Measurements from ENCODE around the gene POLR1G. TPM values are rescaled to one million over a fixed set of nuclear protein-coding genes. Genes with fewer than 3 reads are reported as not detected.

POLR1G gene
- total and polyA plus RNA-seq, 8 donors = 0.55 to 7.2 (median 2.8) TPM; not detected in 2

DNA sequence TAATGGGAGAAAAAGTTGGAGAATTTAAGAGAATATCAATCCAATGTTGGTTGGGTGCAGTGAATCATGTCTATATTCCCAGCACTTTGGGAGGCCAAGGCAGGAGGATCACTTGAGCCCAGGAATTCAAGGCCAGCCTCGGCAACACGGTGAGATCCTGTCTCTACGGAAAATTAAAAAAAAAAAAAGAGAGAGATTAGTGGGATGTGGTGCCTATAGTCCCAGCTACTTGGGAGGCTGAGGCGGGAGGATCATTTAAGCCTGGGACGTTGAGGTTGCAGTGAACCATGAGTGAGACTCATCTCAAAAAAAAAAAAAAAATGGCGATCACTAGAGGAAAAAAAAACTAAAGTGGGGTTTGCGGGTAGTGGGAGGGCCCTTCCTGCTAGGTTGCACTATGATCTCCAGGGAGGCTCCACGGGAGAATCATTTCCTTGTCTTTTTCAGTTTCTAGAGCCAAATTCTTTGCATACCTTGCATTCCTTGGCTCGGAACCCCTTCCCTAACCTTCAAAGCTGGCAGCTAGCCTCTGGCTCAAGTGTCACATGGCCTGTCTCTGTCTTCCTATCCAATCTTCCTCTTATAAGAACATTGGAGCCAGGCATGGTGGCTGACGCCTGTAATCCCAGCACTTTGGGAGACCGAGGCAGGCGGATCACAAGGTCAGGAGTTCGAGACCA, 30.3 kb upstream of the POLR1G start:
- peaks cover 0 to 2% (median 2%) of the 10 kb centered on the region in 4 donors for H3K4me1 ChIP-seq
- DNase-seq = peak in 1 of 2 donors; percentile 51
- no peaks in the 10 kb centered on the region for H3K27me3 ChIP-seq
- TF ChIP-seq POLR2A (IDR thresholded peaks at IDR 0.05) = no peak
- WGBS, 5 donors = 56 to 68% (median 61%) methylated on average over 13 of the region's 13 CpGs
- intact Hi-C loops (cut with DNase I; ENCODE audit: low total_unique reads) = no loop called here
- H3K9me3 ChIP-seq = no peaks in the 10 kb centered on the region
- H3K36me3 ChIP-seq = peaks cover 0 to 4% (median 0%) of the 10 kb centered on the region in 4 donors
- no peak overlapping the region for H3K4me3 ChIP-seq
- H3K27ac ChIP-seq = no peak overlapping the region

GRCh38 chr19:45380107-45380506, 26.3 kb upstream of the POLR1G start:
- no peaks in the 10 kb centered on the region for H3K4me1 ChIP-seq
- H3K27me3 ChIP-seq = peaks cover 0 to 20% (median 4%) of the 10 kb centered on the region in 3 donors
- WGBS, 5 donors = 82 to 100% (median 92%) methylated on average over 1 of the region's 1 CpG
- H3K4me3 ChIP-seq = no peak overlapping the region
- intact Hi-C loops (cut with DNase I; ENCODE audit: low total_unique reads) = no loop called here
- H3K36me3 ChIP-seq = peaks cover 0 to 4% (median 0%) of the 10 kb centered on the region in 4 donors
- no peaks in the 10 kb centered on the region for H3K9me3 ChIP-seq
- TF ChIP-seq EP300 (IDR thresholded peaks at IDR 0.05) (no peak), POLR2AphosphoS5 (IDR thresholded peaks at IDR 0.05) (no peak), POLR2A (IDR thresholded peaks at IDR 0.05) (no peak)
- TF ChIP-seq, protein P1, sequence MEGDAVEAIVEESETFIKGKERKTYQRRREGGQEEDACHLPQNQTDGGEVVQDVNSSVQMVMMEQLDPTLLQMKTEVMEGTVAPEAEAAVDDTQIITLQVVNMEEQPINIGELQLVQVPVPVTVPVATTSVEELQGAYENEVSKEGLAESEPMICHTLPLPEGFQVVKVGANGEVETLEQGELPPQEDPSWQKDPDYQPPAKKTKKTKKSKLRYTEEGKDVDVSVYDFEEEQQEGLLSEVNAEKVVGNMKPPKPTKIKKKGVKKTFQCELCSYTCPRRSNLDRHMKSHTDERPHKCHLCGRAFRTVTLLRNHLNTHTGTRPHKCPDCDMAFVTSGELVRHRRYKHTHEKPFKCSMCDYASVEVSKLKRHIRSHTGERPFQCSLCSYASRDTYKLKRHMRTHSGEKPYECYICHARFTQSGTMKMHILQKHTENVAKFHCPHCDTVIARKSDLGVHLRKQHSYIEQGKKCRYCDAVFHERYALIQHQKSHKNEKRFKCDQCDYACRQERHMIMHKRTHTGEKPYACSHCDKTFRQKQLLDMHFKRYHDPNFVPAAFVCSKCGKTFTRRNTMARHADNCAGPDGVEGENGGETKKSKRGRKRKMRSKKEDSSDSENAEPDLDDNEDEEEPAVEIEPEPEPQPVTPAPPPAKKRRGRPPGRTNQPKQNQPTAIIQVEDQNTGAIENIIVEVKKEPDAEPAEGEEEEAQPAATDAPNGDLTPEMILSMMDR (IDR thresholded peaks at IDR 0.05) = no peak
- DNase-seq = no peak
- H3K27ac ChIP-seq = no peak overlapping the region

DNA sequence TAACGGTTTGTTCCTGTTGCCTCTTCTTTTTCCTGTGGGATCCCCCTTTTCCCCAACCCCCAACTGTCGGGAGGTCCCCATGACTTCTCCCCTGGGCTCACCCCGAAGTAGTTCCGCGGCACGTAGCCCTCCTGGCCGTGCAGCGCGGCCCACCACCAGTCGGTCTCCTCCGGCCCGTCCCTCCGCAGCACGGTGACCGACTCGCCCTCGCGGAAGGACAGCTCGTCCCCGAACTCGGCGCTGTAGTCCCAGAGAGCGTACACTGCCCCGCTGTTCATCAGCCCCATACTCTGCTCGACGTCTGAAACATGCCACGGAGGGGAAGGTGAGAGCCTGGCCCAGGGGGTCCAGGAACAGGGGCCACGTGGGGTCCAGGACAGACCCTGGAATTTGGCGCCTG, 24.0 kb upstream of the POLR1G start:
- H3K27ac ChIP-seq = no peak overlapping the region
- H3K4me3 ChIP-seq = no peak overlapping the region
- H3K4me1 ChIP-seq = peaks cover 0 to 11% (median 5%) of the 10 kb centered on the region in 4 donors
- no peak for TF ChIP-seq POLR2A (IDR thresholded peaks at IDR 0.05)
- TF ChIP-seq, protein P1 (IDR thresholded peaks at IDR 0.05) = no peak
- TF ChIP-seq EP300 (IDR thresholded peaks at IDR 0.05) = no peak
- DNase-seq = no peak
- no peaks in the 10 kb centered on the region for H3K9me3 ChIP-seq
- 84 to 93% (median 92%) methylated on average over 29 of the region's 29 CpGs for WGBS, 5 donors
- peaks cover 0 to 4% (median 0%) of the 10 kb centered on the region in 4 donors for H3K36me3 ChIP-seq
- peaks cover 0 to 43% (median 20%) of the 10 kb centered on the region in 3 donors for H3K27me3 ChIP-seq
- intact Hi-C loops (cut with DNase I; ENCODE audit: low total_unique reads) = no loop called here

DNA sequence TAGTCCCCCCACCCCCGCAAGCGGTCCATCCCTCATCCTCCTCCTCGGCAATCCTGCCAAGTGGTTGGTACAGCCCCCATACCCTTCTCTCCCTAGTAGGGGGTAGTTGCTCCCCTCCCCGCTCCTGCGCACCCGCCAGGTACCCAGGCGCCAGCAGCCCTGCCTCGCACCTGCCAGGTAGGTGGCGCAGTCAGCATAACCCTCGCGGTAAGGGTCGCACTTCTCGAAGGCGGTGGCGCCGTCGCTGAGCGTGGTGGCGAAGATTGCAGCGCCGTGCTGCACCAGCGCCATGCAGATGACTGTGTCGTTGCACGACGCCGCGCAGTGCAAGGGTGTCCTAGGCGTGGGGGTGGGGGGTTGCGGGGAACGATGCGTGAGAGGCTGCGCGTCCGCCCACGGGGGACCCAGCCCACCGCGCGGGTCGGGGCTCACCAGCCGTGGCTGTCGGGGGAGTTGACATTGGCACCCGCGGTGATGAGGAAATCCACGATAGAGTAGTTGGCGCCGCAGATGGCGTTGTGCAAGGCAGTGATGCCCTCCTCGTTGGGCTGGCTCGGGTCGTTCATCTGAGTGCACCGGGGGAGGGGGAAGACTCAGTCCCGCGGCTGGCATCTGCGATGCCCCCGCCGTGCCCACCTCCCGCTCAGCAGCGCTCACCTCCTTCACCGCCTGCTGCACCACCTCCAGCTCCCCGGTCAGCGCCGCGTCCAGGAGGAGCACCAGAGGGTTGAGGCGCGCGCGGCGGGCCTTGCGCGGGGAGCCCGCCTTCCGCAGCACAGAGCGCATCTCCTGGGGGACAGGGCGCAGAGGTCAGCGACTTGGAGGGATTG, 20.8 kb upstream of the POLR1G start:
- intact Hi-C loops (cut with DNase I; ENCODE audit: low total_unique reads) = no loop called here
- WGBS, 5 donors = 8 to 14% (median 9%) methylated on average over 34 to 75 of the region's 75 CpGs

DNA sequence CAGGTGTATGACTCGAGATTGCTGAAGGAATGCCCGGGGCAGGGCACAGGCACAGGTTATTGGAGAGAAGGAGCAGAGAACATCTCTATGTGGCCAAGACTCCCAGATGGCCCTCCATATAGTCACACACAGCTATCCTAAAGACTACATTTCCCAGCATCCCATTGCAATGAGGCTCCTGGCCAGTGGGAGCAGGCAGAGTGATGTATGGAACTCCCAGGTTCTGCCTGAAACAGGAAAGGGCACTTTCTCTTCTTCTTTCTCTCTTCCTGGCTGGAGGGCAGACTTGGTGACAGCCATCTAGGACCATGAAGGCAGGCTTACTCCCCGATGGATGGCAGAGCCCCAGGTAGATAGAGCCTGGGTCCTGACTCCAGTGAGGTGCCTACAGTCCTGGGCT, 15.1 kb upstream of the POLR1G start:
- WGBS, 5 donors = 72 to 80% (median 75%) methylated on average over 3 of the region's 3 CpGs
- TF ChIP-seq EP300 (IDR thresholded peaks at IDR 0.05) = no peak
- no peak for TF ChIP-seq POLR2AphosphoS5 (IDR thresholded peaks at IDR 0.05)
- TF ChIP-seq POLR2A (IDR thresholded peaks at IDR 0.05) = no peak
- TF ChIP-seq, protein P1 (IDR thresholded peaks at IDR 0.05) = no peak
- intact Hi-C loops (cut with DNase I; ENCODE audit: low total_unique reads) = no loop called here
- no peak for DNase-seq
- Histone ChIP-seq H3K36me3 (peaks cover 3 to 18% (median 15%) of the 10 kb centered on the region in 4 donors), H3K27me3 (peaks cover 0 to 40% (median 4%) of the 10 kb centered on the region in 3 donors), H3K9me3 (no peaks in the 10 kb centered on the region), H3K4me3 (no peak overlapping the region), H3K4me1 (no peaks in the 10 kb centered on the region), H3K27ac (no peak overlapping the region)

More for the DNA sequence above, 20.8 kb upstream of the POLR1G start:
- peaks cover 0 to 57% (median 20%) of the 10 kb centered on the region in 3 donors for H3K27me3 ChIP-seq
- H3K27ac ChIP-seq = no peak overlapping the region
- peaks cover 0 to 11% (median 5%) of the 10 kb centered on the region in 4 donors for H3K4me1 ChIP-seq
- no peak for DNase-seq
- H3K36me3 ChIP-seq = no peaks in the 10 kb centered on the region
- no peak for TF ChIP-seq POLR2A (IDR thresholded peaks at IDR 0.05)
- no peaks in the 10 kb centered on the region for H3K9me3 ChIP-seq
- no peak overlapping the region for H3K4me3 ChIP-seq

Data from stomach (tissue), 9 donors.